KOPT-K1 (cell line): ENCODE measurements around the gene EXOC3L1.

Source experiments
- H3K27ac ChIP-seq: fragments of 200-600 bp; sonication (generic); 2 replicates; pipeline ENCODE4 v1.5.1; 2016; ENCODE audit warnings: antibody characterized with exemption, mild to moderate bottlenecking, low read depth, low read length; ENCODE audit not compliant: poor library complexity, severe bottlenecking
- H3K36me3 ChIP-seq: fragments of 200-600 bp; sonication (generic); 2 replicates; pipeline ENCODE4 v1.5.1; 2017; ENCODE audit warnings: antibody characterized with exemption, mild to moderate bottlenecking, low read length, moderate library complexity; ENCODE audit not compliant: insufficient read depth
- H3K9me3 ChIP-seq: fragments of 200-600 bp; sonication (generic); 2 replicates; pipeline ENCODE4 v1.5.1; 2017; ENCODE audit warnings: antibody characterized with exemption, low read length, mild to moderate bottlenecking; ENCODE audit not compliant: insufficient read depth, poor library complexity, severe bottlenecking

EXOC3L1 gene

GRCh38 chr16:67183284-67183626 lies 6.7 kb downstream of the EXOC3L1 start:
- Histone ChIP-seq H3K36me3 (no peaks in the 10 kb centered on the region; the same call in 1 of the 2 replicates), H3K9me3 (no peaks in the 10 kb centered on the region), H3K27ac (peak overlapping the region; percentile 82)

- H3K36me3 ChIP-seq, result no peaks in the 10 kb centered on the region; the same call in 1 of the 2 replicates
- no peak overlapping the region for H3K27ac ChIP-seq
- H3K9me3 ChIP-seq, result no peaks in the 10 kb centered on the region
These were observed 7.6 kb downstream of the EXOC3L1 start for GRCh38 chr16:67182288-67182687.

GRCh38 chr16:67181346-67181745 lies 8.6 kb downstream of the EXOC3L1 start:
- Histone ChIP-seq H3K27ac (no peak overlapping the region), H3K36me3 (no peaks in the 10 kb centered on the region; the same call in 1 of the 2 replicates), H3K9me3 (no peaks in the 10 kb centered on the region)

GRCh38 chr16:67180166-67180565 lies 9.8 kb downstream of the EXOC3L1 start:
- Histone ChIP-seq H3K9me3 (no peaks in the 10 kb centered on the region), H3K27ac (no peak overlapping the region), H3K36me3 (no peaks in the 10 kb centered on the region; the same call in 1 of the 2 replicates)

- no peaks in the 10 kb centered on the region; the same call in 1 of the 2 replicates for H3K36me3 ChIP-seq
- no peak overlapping the region for H3K27ac ChIP-seq
- no peaks in the 10 kb centered on the region for H3K9me3 ChIP-seq
These were observed 10.4 kb downstream of the EXOC3L1 start for GRCh38 chr16:67179421-67180080.

GRCh38 chr16:67177743-67178699 lies 11.9 kb downstream of the EXOC3L1 start:
- H3K9me3 ChIP-seq, result no peaks in the 10 kb centered on the region
- H3K36me3 ChIP-seq, result no peaks in the 10 kb centered on the region; the same call in 1 of the 2 replicates
- no peak overlapping the region for H3K27ac ChIP-seq

- no peaks in the 10 kb centered on the region for H3K9me3 ChIP-seq
- H3K27ac ChIP-seq, result no peak overlapping the region
- no peaks in the 10 kb centered on the region; the same call in 1 of the 2 replicates for H3K36me3 ChIP-seq
These were observed 13.3 kb downstream of the EXOC3L1 start for GRCh38 chr16:67176662-67177061.

- H3K36me3 ChIP-seq, result no peaks in the 10 kb centered on the region; the same call in 1 of the 2 replicates
- H3K9me3 ChIP-seq, result no peaks in the 10 kb centered on the region
- H3K27ac ChIP-seq, result no peak overlapping the region
These were observed 15.2 kb downstream of the EXOC3L1 start for GRCh38 chr16:67174706-67175231.

- Histone ChIP-seq H3K27ac (no peak overlapping the region), H3K36me3 (no peaks in the 10 kb centered on the region), H3K9me3 (no peaks in the 10 kb centered on the region)
These were observed 15.9 kb downstream of the EXOC3L1 start for GRCh38 chr16:67173808-67174705.

- Histone ChIP-seq H3K27ac (no peak overlapping the region), H3K36me3 (no peaks in the 10 kb centered on the region), H3K9me3 (no peaks in the 10 kb centered on the region)
These were observed 16.6 kb downstream of the EXOC3L1 start for GRCh38 chr16:67173323-67173722.

- Histone ChIP-seq H3K9me3 (no peaks in the 10 kb centered on the region), H3K36me3 (no peaks in the 10 kb centered on the region), H3K27ac (no peak overlapping the region)
These were observed 18.8 kb downstream of the EXOC3L1 start for GRCh38 chr16:67170949-67171649.

GRCh38 chr16:67170168-67170948 lies 19.6 kb downstream of the EXOC3L1 start, which contains the start of gene NOL3:
Gene NOL3 (plus strand): TSS chr16:67170538.
- Histone ChIP-seq H3K9me3 (no peaks in the 10 kb centered on the region), H3K36me3 (no peaks in the 10 kb centered on the region), H3K27ac (peak within 1 kb of the TSS; percentile 54)

GRCh38 chr16:67169642-67170167 lies 20.2 kb downstream of the EXOC3L1 start:
- Histone ChIP-seq H3K36me3 (no peaks in the 10 kb centered on the region), H3K9me3 (no peaks in the 10 kb centered on the region), H3K27ac (peak overlapping the region; percentile 54)
